Endothelial cell (in vitro differentiated cells): Measurements from ENCODE around the gene ADGRD2. TPM values are rescaled to one million over a fixed set of nuclear protein-coding genes. Genes with fewer than 3 reads are reported as not detected.

ENCODE experiments used
- DNase-seq: peaks from one replicate; pipeline ENCODE4 v3.0.0; 2021; ENCODE audit warnings: low spot score
- H3K27ac Mint-ChIP-seq: one replicate; pipeline ENCODE4 v1.8.0; 2021; ENCODE audit warnings: mixed read lengths, inconsistent platforms; ENCODE audit not compliant: unreplicated experiment
- H3K27me3 Mint-ChIP-seq: one replicate; pipeline ENCODE4 v1.8.0; 2021; ENCODE audit warnings: mild to moderate bottlenecking, moderate library complexity, mixed read lengths, inconsistent platforms; ENCODE audit not compliant: unreplicated experiment
- H3K36me3 Mint-ChIP-seq: one replicate; pipeline ENCODE4 v1.8.0; 2021; ENCODE audit warnings: mild to moderate bottlenecking, low read depth, mixed read lengths, inconsistent platforms; ENCODE audit not compliant: unreplicated experiment
- H3K4me1 Mint-ChIP-seq: one replicate; pipeline ENCODE4 v1.8.0; 2021; ENCODE audit warnings: mild to moderate bottlenecking, mixed read lengths, inconsistent platforms; ENCODE audit not compliant: unreplicated experiment
- H3K4me3 Mint-ChIP-seq: one replicate; pipeline ENCODE4 v1.8.0; 2021; ENCODE audit warnings: mild to moderate bottlenecking, mixed read lengths, inconsistent platforms; ENCODE audit not compliant: unreplicated experiment
- H3K9me3 Mint-ChIP-seq: one replicate; pipeline ENCODE4 v1.8.0; 2021; ENCODE audit warnings: mixed read lengths, inconsistent platforms; ENCODE audit not compliant: unreplicated experiment
- CTCF ChIP-seq: fragments of 200-600 bp; sonication (generic); IDR thresholded peaks from one replicate; pipeline ENCODE4 v1.5.0; 2021; ENCODE audit warnings: antibody characterized with exemption; ENCODE audit not compliant: unreplicated experiment
- total RNA-seq: library from RNA; stranded (reverse); fragmentation: NEBNext Ultra II Directional; extraction: Animal tissue kit (Norgen Biotek cat#: 25700); gene quantifications from one replicate; pipeline ENCODE4 v1.2.1, GENCODE V29; 2021; ENCODE audit not compliant: unreplicated experiment

Gene ADGRD2
- total RNA-seq, 1 donor from 2014 or later, result not detected

GRCh38 chr9:124512806-124513204 is 62.6 kb downstream of the ADGRD2 start:
- H3K36me3 Mint-ChIP-seq, result peaks cover 13% of the 10 kb centered on the region
- DNase-seq, result no peak
- peaks cover 7% of the 10 kb centered on the region for H3K27me3 Mint-ChIP-seq
- H3K4me3 Mint-ChIP-seq, result peak overlapping the region; percentile 24
- no peak overlapping the region for H3K27ac Mint-ChIP-seq
- H3K4me1 Mint-ChIP-seq, result peaks cover 43% of the 10 kb centered on the region
- no peaks in the 10 kb centered on the region for H3K9me3 Mint-ChIP-seq
- TF ChIP-seq CTCF, result no peak

- Mint-ChIP-seq H3K36me3 (peaks cover 13% of the 10 kb centered on the region), H3K27me3 (peaks cover 7% of the 10 kb centered on the region), H3K4me3 (peak overlapping the region; percentile 24), H3K4me1 (peaks cover 47% of the 10 kb centered on the region), H3K9me3 (no peaks in the 10 kb centered on the region), H3K27ac (peak overlapping the region; percentile 57)
- no peak for TF ChIP-seq CTCF
- DNase-seq, result no peak
These were observed 63.2 kb downstream of the ADGRD2 start for GRCh38 chr9:124513376-124513994.

DNA sequence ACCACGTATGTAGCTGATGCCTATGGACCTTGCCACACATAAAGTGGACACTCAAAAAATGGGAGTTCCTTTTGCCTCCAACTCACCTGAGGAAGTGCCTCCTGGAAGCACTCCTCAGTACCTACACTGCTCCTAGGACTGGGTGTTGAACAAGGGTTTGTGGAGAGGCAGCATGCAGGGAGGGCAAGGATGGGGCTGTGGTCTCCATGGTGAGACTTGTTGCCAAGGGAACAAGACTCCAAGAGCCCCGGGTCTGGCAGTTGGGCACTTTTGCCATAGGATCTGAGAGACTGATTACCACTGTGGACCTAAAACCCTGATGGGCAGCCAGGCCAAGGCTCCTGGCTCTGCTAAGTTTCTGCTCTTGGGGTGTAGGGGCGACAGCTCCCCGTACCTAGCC is 63.9 kb downstream of the ADGRD2 start:
- Mint-ChIP-seq H3K4me3 (no peak overlapping the region), H3K4me1 (peaks cover 49% of the 10 kb centered on the region), H3K27me3 (peaks cover 7% of the 10 kb centered on the region), H3K36me3 (peaks cover 13% of the 10 kb centered on the region), H3K9me3 (no peaks in the 10 kb centered on the region), H3K27ac (no peak overlapping the region)
- DNase-seq, result no peak
- TF ChIP-seq CTCF, result no peak

DNA sequence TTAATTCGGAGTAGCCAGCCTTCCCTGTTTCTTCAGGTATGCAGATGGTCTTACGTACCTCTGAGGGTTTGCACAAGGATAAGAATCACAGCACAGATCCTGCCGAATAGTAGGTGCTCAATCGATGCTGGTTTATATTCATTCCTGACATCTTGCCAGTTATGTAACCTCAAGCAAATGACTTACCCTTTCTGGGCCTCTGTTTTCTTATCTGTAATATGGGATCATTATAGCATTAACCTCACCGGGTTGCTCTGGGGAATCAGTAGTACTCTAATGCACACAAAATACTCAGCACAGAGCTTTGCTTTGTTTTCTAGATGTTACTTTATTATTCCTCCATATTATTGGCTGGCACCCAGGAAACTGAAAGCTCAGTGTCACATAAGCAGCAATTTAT is 64.6 kb downstream of the ADGRD2 start:
- Mint-ChIP-seq H3K4me3 (no peak overlapping the region), H3K36me3 (peaks cover 13% of the 10 kb centered on the region), H3K27ac (no peak overlapping the region), H3K9me3 (no peaks in the 10 kb centered on the region), H3K27me3 (peaks cover 7% of the 10 kb centered on the region), H3K4me1 (peaks cover 50% of the 10 kb centered on the region)
- no peak for DNase-seq
- TF ChIP-seq CTCF, result no peak

- Mint-ChIP-seq H3K27ac (no peak overlapping the region), H3K4me1 (peaks cover 34% of the 10 kb centered on the region), H3K36me3 (peaks cover 28% of the 10 kb centered on the region), H3K4me3 (no peak overlapping the region), H3K27me3 (peaks cover 5% of the 10 kb centered on the region), H3K9me3 (no peaks in the 10 kb centered on the region)
- TF ChIP-seq CTCF, result no peak
- DNase-seq, result no peak
These were observed 67.3 kb downstream of the ADGRD2 start for GRCh38 chr9:124517600-124517999.
